Neutrophil (primary cell): ENCODE measurements around the gene TFCP2L1.

Experiments used
- H3K27ac ChIP-seq: fragments of 200-600 bp; sonication (generic); 2 replicates; pipeline ENCODE4 v1.5.1; 2016; ENCODE audit warnings: mild to moderate bottlenecking, moderate library complexity
- H3K27me3 ChIP-seq: fragments of 200-600 bp; sonication (generic); 2 replicates; pipeline ENCODE4 v1.6.0; 2016; ENCODE audit warnings: mild to moderate bottlenecking
- H3K36me3 ChIP-seq: fragments of 200-600 bp; sonication (generic); 2 replicates; pipeline ENCODE4 v1.5.1; 2017
- H3K4me1 ChIP-seq, 2 experiments: fragments of 200-600 bp in 1 of 2; sonication (generic) in 1 of 2; 1 replicate in 1 of 2; 2 replicates in 1 of 2; pipeline versions ENCODE4 v1.5.1 to v1.6.1; 2013 to 2016; ENCODE audit warnings: low read depth in 1 of 2, low read length in 1 of 2, mild to moderate bottlenecking in 1 of 2, moderate library complexity in 1 of 2; ENCODE audit not compliant: control insufficient read depth in 1 of 2, insufficient read depth in 1 of 2
- H3K4me3 ChIP-seq, 2 experiments: fragments of 200-600 bp in 1 of 2; sonication (generic) in 1 of 2; 1 replicate in 1 of 2; 2 replicates in 1 of 2; pipeline ENCODE4 v1.5.1; 2013 to 2016; ENCODE audit warnings: low read depth in 1 of 2, low read length in 1 of 2, mild to moderate bottlenecking in 1 of 2, moderate library complexity in 1 of 2
- H3K9me3 ChIP-seq: fragments of 200-600 bp; sonication (generic); 2 replicates; pipeline ENCODE4 v1.5.1; 2016
- TF ChIP-seq, protein P1 (sequence below): fragments of 200-600 bp; sonication (generic); IDR thresholded peaks from 2 replicates; pipeline ENCODE4 v1.5.1; 2016; ENCODE audit warnings: antibody characterized with exemption

The TFCP2L1 gene

DNA sequence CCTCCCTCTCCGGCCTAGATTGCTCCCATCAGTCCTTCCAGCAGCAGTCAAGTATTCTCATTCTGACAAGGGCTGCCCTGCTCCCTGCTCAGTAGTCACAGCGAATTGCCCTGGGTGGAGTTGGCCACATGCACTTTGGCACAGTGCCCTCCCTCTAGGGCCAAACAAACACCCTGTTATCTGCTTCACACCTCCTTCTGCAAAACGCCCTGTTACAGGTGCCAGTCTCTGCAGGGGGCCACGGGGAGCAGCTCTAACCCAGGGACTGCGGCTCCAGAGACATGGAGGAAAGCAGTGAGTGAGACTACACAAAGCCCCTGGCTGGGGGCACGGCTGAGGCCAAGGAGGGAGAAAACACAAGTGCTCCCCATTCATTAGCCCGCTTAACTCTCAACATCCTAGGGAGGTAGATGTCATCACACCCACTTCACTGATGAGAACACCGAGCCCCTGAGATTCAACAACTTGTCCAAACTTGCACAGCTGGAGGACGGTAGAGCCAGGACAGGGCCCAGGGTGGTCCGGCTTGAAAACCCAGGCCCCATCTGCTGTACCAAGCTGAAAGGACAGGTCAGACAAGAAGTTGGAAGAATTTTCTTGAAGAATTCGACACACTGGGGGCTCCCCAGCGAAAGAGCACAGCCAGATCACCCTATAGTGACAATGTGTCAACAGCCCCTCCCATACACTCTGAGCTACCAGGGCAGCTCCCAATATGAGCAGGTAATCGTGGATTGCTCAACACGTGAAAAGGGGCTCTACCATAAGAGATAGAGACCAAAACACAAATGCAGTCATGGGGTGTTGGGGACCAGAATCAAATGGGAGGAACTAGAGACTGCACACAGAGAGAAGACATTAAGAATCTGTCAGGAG lies 8.7 kb upstream of the TFCP2L1 start:
- Histone ChIP-seq H3K4me1 (no peaks in the 10 kb centered on the region), H3K27me3 (no peaks in the 10 kb centered on the region), H3K4me3 (no peak overlapping the region), H3K9me3 (no peaks in the 10 kb centered on the region), H3K27ac (no peak overlapping the region), H3K36me3 (no peaks in the 10 kb centered on the region)
- TF ChIP-seq, protein P1, sequence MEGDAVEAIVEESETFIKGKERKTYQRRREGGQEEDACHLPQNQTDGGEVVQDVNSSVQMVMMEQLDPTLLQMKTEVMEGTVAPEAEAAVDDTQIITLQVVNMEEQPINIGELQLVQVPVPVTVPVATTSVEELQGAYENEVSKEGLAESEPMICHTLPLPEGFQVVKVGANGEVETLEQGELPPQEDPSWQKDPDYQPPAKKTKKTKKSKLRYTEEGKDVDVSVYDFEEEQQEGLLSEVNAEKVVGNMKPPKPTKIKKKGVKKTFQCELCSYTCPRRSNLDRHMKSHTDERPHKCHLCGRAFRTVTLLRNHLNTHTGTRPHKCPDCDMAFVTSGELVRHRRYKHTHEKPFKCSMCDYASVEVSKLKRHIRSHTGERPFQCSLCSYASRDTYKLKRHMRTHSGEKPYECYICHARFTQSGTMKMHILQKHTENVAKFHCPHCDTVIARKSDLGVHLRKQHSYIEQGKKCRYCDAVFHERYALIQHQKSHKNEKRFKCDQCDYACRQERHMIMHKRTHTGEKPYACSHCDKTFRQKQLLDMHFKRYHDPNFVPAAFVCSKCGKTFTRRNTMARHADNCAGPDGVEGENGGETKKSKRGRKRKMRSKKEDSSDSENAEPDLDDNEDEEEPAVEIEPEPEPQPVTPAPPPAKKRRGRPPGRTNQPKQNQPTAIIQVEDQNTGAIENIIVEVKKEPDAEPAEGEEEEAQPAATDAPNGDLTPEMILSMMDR, result no peak

DNA sequence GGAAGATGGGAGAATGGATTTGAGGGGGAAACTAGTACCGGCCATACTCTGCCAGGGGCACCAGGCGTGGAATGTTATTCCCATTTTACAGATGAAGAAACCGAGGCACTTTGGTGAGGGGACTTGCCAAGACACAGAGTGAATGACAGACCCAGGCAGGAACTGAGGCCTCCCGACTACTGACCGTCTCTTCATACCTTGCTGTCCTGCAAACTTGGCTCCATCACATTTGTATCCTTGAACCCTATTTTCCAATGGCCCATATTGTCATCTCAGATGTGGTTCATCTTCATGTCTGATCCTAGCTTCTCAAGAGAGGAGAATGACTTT lies 6.2 kb upstream of the TFCP2L1 start:
- Histone ChIP-seq H3K4me3 (no peak overlapping the region), H3K4me1 (peaks cover 0 to 5% of the 10 kb centered on the region in 2 experiments), H3K27me3 (peaks cover 10% of the 10 kb centered on the region), H3K36me3 (no peaks in the 10 kb centered on the region), H3K9me3 (no peaks in the 10 kb centered on the region), H3K27ac (no peak overlapping the region)
- TF ChIP-seq, protein P1, result no peak

DNA sequence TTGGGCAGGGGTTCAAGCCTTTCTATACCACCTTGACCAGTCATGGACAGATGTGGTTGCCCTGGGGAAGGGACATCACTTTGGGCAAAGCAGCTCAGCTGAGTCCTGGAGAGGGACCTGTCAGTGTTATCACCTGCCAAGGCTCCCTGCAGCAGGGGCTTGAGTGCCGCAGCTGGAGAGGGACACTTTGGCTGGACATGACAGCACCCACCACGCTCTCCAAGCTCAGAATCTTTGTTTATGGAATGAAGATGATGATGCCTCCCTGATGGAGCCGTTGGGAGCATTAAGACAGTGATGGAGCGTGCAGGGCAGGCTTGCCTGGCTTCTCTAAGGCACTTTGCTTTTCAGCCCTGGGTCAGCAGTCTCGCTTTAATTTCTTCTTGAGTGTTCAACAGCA lies 4.3 kb upstream of the TFCP2L1 start:
- H3K4me1 ChIP-seq, result peaks cover 8 to 10% of the 10 kb centered on the region in 2 experiments
- H3K36me3 ChIP-seq, result no peaks in the 10 kb centered on the region
- peaks cover 30% of the 10 kb centered on the region for H3K27me3 ChIP-seq
- no peak overlapping the region for H3K27ac ChIP-seq
- TF ChIP-seq, protein P1, result no peak
- H3K9me3 ChIP-seq, result no peaks in the 10 kb centered on the region
- H3K4me3 ChIP-seq, result no peak overlapping the region

DNA sequence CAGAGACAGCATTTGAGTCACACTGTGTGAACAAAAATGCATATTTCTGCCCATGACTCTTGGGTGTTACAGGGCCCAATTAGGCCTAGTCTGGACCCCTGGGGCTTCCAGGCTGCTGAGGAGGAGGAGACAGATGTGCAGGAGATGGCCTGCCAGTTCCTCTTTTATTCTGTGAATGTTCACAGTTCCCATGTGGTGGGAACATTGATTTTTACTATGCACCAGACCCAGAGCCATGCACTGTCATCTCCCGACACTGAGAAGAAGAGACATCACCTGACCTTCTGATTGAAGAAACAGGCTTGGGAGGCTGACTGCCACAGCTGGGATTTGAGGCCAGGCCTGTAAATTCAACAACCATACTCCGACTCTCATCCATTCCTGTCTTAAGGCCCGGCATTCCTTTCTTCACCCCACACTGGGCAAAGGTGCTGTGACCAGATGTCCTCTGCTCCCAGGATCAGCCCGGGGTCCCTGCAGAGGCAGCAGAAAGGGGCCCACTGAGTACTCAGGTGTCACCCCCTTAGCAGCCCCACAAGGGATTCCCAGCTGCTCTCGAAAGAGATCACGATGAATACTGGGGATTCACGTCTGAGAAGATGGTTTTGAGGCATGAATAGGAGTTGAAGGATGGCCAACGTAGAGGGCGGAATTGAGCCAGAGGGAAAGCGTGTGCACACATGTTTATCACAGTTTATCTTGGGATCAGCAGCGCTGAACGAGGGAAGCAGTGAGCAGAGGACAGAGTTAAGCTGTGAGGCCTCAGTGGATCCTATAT lies 3.6 kb upstream of the TFCP2L1 start:
- Histone ChIP-seq H3K36me3 (no peaks in the 10 kb centered on the region), H3K4me1 (peaks cover 8 to 10% of the 10 kb centered on the region in 2 experiments), H3K27me3 (peaks cover 36% of the 10 kb centered on the region), H3K9me3 (no peaks in the 10 kb centered on the region), H3K4me3 (no peak overlapping the region), H3K27ac (no peak overlapping the region)
- TF ChIP-seq, protein P1, result no peak

DNA sequence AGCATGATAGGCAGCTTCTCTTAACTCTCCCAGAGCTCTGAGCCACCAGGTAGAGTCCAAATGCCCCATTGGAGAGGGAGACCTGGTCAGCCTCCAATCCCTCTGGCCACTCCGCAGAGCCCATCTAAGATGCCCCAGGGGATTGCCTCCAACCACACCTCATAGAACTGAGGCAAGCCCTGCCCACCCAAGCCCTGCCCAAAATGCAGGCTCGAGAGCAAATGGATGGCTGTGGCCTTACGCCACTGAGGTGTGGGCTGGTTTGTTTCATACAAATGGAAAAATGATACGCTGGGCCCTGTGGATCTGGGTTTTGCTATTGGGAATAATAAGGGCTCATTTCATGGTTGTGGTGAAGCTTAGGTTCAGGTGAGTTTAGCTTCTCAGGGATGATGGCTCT lies 3.0 kb upstream of the TFCP2L1 start:
- H3K4me1 ChIP-seq, result peaks cover 8 to 10% of the 10 kb centered on the region in 2 experiments
- H3K27me3 ChIP-seq, result peaks cover 43% of the 10 kb centered on the region
- no peak overlapping the region for H3K27ac ChIP-seq
- H3K36me3 ChIP-seq, result no peaks in the 10 kb centered on the region
- H3K4me3 ChIP-seq, result no peak overlapping the region
- TF ChIP-seq, protein P1, result no peak
- H3K9me3 ChIP-seq, result no peaks in the 10 kb centered on the region
